ENCODE results near the gene TNFRSF8.
"Not testable (repeated sequence)": the region's sequence is repeated elsewhere in the genome, so short reads cannot be mapped to it uniquely, and the experiment has no call there.

TNFRSF8 gene

DNA sequence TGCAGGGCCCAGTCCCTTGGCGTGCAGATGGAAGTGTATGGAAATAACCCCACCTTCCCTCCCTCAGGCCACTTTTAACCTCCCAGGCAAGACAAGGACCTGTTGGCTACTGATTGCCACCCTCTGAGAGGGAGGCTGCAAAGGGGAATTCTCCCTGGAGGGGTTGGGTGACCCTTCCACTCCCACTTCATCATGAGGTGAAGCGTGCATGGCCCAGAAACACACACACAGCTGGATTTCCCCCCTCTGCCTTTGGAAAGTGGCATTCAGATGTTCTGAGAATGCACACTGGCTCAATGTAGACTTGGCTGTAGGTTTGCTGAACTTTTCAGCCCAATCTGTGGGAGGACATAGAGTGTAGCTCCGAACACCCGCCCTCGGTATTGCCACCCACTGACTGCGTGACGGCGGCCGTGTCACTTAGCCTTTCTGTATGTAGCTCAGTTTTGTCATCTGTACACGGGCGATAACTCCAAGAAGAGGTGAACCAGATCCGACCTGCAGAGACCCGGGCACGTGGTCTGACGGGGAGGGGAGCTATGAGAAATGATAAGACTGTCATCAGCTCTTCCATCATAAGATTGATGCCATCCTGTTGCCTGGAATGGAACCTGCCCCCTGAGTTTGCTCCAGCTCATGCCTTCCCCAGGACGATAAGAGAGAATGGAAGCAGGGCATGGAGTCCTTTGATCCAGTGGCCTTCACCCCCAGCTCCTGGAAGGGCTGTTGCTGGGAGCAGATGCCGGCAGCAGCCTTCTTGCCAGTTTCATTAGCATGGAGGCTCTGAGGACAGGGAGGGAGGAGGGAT lies 24.5 kb upstream of the TNFRSF8 start:
- DNase-seq (ENCODE audit: low read depth): no peak

DNA sequence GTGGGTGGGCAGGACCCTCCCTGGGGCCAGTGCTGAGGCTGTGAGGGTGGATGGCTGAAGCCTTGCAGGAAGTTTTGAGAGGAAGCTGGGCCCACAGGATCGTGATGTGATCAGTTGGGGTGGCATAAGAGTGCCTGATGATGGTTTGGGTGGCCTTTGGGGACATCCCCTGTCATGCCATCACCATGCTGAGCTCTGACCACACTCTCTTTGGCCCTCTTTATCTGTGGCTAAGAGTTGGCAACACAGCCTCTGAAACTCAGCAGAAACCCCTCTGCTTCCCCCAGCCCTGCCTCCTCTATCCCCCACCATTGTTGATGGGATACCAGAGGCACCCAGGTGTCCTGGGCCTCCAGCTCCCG lies 24.0 kb upstream of the TNFRSF8 start:
- no peak for DNase-seq (ENCODE audit: low read depth)

DNA sequence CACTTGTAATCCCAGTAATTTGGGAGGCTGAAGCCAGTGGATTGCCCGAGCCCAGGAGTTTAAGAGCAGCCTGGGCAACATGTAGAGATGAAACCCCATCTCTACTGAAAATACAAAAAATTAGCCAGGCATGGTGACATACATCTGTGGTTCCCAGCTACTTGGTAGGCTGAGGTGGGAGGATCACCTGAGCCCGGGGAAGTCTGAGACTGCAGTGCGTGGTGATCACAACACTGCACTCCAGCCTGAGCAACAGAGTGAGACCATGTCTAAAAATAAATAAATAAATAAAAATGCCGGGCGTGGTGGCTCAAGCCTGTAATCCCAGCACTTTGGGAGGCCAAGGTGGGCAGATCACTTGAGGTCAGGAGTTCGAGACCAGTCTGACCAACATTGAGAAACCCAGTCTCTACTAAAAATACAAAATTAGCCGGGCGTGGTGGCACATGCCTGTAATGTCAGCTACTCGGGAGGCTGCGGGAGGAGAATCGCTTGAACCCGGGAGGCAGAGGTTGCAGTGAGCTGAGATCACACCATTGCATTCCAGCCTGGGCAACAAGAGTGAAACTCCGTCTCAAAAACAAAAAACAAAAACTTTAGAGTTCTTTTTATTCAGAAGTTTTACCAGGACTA lies 23.2 kb upstream of the TNFRSF8 start:
- not testable (repeated sequence) for DNase-seq (ENCODE audit: low read depth)

DNA sequence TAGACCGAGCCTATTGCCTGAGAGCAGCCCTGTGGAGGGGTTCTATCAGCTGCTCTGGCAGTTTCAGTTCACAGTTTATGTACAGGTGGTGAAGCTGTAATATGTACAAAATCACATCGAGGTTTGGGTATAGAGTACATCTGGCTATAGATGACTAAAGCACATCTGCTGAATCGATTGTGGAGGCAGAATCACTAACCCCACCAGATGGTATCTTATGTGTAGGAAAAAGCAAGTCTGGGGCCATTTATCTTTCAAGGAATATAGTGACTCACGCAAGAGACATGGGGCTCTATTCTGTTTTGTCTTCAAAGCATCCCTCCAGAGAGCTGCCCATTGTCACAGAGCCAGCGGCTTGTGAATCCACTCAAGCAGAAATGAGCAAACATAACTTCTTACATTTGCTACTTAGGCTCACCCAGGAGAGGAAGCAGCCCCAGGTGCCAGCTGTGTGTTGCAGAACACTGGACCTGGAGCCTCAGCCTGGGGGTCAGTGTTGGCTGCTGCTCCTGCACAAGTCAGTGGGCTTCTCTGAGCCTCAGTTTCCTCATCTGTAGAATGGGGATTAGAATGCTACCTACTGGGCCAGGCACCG lies 22.5 kb upstream of the TNFRSF8 start:
- no peak for DNase-seq (ENCODE audit: low read depth)

GRCh38 chr1:12044187-12044877 lies 18.8 kb upstream of the TNFRSF8 start:
- not testable (repeated sequence) for DNase-seq (ENCODE audit: low read depth)

DNA sequence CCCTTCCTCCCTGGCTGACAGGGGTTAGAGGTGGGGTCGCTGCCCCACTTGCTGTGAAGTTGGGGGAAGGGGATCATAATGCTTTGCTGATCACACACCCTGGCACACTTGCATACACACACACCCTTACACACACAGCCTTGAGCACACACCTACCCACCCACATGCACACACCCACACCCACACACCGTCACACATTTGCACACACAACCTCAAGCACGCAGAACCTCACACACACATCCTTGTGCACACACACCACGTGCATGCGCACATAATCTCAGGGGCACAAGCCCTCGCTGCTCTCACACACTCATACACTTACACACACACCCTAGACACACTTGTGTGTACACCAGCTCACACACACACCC lies 16.4 kb upstream of the TNFRSF8 start:
- no peak for DNase-seq (ENCODE audit: low read depth)

GRCh38 chr1:12047120-12047876 lies 15.8 kb upstream of the TNFRSF8 start:
- peak; percentile 30 for DNase-seq (ENCODE audit: low read depth)

DNA sequence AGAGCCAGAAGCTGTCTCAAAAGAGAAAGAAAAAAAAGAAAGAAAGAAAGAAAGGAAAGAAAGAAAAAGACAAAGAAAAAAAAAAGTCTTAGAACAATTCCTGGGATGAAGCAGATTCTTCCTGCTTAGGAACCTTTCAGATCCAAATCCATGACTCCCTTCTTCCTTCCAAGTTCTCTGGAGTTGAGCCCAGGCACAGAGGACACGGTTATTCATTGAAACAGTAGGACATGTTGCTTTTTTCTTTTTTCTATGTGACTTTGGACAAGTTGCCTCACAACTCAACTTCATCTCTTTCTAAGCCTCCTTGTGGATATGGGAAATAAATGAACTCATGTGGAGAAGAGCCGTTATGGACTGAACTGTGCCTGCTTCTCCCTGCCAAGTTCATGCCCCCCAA lies 14.7 kb upstream of the TNFRSF8 start:
- DNase-seq (ENCODE audit: low read depth): no peak

DNA sequence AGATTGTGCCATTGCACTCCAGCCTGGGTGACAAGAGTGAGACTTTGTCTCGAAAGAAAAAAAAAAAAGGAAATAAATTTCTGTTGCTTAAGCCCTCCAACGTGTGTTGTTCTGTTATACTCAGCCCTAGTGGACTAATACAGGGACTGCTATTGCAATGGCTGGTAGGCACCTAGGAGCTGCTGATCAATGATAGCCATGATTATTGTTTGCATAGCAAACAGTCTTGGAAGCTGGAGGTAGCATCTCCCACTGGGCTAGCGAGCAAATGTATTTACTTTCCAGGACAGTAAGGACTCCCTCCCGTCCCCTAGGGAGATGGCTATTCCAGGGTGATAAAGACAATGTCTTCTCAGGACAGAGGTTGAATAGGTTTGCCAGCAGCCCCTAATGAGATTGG lies 13.5 kb upstream of the TNFRSF8 start:
- DNase-seq (ENCODE audit: low read depth): no peak

- no peak for DNase-seq (ENCODE audit: low read depth)
These were observed 11.7 kb upstream of the TNFRSF8 start for GRCh38 chr1:12051361-12051760.

DNA sequence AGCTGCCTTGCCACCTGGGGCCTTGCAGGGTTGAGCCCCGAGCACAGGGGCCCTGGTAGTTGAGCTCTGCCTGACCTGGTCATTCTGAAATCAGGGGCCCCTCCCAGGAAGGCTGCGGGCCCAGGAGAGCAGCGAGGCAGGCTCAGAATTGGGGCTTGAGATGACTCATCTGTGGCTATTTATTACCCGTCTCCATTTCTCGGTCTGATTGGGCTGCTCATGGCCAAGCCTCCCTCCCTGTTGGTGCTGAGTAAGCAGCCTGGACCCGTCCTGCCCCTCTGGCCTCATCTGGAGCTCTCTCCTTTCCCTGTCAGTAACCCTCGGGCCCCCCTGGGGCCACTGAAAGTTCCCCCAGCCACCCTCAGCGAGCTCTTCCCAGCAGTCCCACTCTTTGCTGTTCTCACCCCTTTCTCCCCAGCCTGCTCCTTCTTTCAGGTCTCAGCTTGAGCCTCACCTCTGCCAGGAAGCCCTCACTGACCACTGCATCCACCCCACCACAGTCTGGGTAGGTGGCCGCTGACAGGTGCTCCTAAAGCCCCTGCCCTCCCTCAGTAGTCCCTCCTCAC lies 11.0 kb upstream of the TNFRSF8 start:
- no peak for DNase-seq (ENCODE audit: low read depth)

DNA sequence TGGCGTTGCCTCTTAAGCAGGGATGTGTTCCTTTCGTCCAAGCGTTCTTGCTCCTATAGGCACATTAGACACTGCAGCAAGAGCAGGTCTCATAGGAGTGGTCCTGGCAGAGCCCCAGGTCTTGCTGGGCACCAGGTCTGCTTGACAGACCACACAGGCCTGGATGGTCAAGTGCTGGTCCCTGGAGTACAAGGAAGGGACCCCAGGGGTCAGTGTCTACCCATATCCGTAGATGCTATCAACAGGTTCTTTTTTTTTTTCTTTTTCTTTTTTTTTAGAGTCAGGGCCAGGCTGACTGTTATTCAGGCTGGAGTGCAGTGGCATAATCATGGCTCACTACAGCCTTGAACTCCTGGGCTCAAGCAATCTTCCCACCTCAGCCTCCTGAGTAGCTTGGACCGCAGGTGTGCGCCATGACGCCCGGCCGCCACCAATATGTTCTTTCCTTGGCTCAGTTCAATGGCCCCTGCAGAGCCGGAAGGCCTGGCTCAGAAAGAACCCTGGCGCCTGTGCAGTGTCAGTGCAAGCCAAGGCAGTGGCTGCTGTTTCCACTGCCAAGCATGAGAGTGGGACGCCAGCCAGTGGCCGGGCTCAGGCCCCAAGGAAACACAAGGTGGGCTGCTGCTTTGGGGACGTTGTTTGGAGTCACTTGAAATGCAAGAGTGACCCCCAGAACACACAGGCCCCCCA lies 10.0 kb upstream of the TNFRSF8 start:
- no peak for DNase-seq (ENCODE audit: low read depth)

DNA sequence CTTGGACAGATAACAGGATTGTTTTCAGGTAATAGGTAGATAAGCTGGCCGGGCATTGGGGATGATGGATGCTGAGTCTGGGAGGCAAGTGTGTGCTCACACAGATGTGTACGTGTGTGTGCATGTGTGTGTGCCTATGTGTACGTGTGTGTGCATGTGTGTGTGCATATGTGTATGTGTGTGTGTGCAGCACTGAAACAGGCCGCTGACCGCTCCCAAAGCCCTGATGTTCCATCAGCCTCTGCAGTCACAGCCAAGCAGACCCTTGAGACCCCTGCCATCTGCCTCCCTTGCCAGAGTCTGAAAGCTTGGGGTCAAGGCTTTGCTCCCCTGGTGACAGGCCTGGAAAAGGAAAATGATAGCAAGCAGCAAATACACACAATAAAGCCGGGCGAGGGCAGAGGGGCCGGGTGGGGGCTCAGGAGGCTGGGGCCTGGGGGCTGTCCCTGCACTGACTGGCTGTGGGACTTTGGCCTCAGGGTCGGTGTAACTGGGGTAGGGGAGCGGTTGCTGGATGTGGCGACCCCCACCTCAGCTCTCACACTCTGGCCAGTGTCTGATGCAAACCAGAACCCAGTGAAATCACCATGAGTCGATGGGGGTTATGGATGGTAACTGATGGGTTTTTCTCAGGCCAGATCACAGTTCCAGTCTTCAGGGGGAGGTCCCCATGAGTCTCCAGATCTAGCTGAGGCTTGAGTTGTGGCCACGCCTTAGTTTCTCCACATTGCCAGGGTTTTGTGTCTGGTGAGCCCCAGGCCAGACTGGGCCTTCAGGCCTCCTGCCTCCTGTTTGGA lies 9.2 kb upstream of the TNFRSF8 start:
- DNase-seq (ENCODE audit: low read depth): no peak

- no peak for DNase-seq (ENCODE audit: low read depth)
These were observed 7.8 kb upstream of the TNFRSF8 start for GRCh38 chr1:12055259-12055658.

GRCh38 chr1:12056331-12056841 lies 6.7 kb upstream of the TNFRSF8 start:
- no peak for DNase-seq (ENCODE audit: low read depth)

- no peak for DNase-seq (ENCODE audit: low read depth)
These were observed 5.7 kb upstream of the TNFRSF8 start for GRCh38 chr1:12057382-12057781.

DNA sequence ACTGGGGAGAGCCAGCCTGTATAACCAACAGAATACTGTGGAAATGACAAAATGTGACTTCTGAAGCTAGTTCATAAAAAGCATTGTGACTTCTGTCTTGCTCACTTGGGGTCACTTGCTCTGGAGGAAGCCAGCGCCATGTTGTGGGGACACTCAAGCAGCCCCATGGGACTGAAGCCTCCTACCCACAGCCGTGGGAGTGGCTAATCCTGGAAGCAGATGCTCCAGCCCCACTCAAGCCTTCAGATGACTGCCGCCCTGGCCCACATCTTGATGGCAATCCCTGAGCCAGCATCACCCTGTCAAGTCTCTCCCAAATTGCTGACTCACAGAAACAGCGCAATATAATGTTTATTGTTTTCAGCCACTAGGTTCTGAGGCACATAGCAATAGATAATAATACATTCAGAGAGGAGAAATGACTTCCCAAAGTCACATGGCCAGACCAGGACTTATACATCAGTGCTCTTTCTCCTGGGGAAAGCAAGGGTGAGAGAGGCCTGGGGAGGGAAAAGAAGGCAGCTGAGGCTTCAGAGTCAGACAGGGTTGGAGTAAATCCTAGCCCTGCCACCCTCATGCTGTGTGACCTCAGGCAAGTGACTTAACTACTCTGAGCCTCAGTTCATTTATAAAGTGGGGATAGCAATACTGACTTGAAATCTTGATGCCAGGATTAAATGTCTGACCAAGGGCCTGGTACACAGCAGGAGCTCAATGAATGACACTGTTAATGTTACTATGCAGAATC lies 5.0 kb upstream of the TNFRSF8 start:
- no peak for DNase-seq (ENCODE audit: low read depth)

- no peak for DNase-seq (ENCODE audit: low read depth)
These were observed 3.9 kb upstream of the TNFRSF8 start for GRCh38 chr1:12059226-12059625.

DNA sequence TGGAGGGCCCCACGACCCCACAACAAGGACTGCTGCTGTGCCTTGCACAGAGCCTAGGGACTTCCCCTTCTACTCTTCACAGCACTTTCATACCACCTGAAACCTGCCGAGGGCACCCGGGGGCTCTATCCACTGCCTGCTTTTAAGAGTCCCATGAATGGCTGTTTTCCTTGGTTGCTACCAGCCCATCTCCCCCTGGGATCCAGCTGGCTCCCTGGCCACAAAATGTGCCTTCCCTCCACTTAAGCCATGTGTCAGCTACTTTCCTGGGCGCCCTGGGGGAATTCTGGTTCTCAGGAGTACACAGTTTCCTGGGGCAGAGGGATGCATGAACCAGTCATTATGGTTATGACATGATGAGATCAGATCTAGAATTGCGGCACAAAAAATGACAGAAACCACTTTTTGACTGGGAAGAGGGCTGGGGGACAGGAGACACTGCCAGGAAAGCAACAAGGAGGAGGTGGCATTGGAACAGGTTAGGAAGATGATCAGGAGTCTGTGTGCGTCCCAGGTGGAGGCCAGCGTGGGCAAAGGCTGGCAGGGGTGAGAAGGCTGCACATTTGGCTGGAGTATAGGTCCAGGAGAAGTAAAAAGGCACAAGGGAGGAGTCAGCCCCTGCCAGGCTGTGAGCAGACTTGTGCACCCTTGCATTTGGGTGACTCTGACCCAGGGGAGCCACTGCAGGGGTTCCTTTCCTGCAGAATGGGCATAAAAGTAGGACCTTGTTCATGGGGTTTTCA lies 3.2 kb upstream of the TNFRSF8 start:
- no peak for DNase-seq (ENCODE audit: low read depth)
